ENCODE results near the gene ABHD18.

- TF ChIP-seq GATA1 (IDR thresholded peaks at IDR 0.05; ENCODE audit: low read depth, low read length) (no peak), POLR2A (IDR thresholded peaks at IDR 0.05; ENCODE audit: low read length) (no peak)
These were observed 41.4 kb downstream of the ABHD18 start for GRCh38 chr4:128006592-128006991.

Measured in erythroblast (primary cell).